ENCODE results near the gene CLSTN3.

GRCh38 chr12:7146228-7146627, 16.1 kb downstream of the CLSTN3 start:
- TF ChIP-seq ATF2 (CRISPR knock-in tag; IDR thresholded peaks at IDR 0.05) (no peak), ZNF318 (CRISPR knock-in tag; IDR thresholded peaks at IDR 0.05) (no peak), CTCF (CRISPR knock-in tag; IDR thresholded peaks at IDR 0.05) (no peak), ZNF576 (CRISPR knock-in tag; IDR thresholded peaks at IDR 0.05) (no peak), POLR2A (IDR thresholded peaks at IDR 0.05; ENCODE audit: insufficient read depth in 1 of 2, low read depth in 2 of 2, low read length in 2 of 2) (no peak), ZNF224 (CRISPR knock-in tag; IDR thresholded peaks at IDR 0.05) (no peak), MTF2 (CRISPR knock-in tag; IDR thresholded peaks at IDR 0.05; ENCODE audit: borderline replicate concordance) (no peak)

Measured in HepG2 (cell line).